GM23338 (cell line): ENCODE data around the gene MARK3. TPM values are rescaled to one million over a fixed set of nuclear protein-coding genes. Genes with fewer than 3 reads are reported as not detected.
A peak's percentile ranks its signal among the peaks of the same experiment; 100 is the strongest.

Experiments used
- ATAC-seq: fragments of 200-7000 bp; cut with Tn5 transposase; 3 replicates; pipeline ENCODE4 v1.9.1; 2020
- DNase-seq: peaks from one replicate; pipeline ENCODE4 v3.0.0-alpha.2; 2015; ENCODE audit warnings: low spot score
- H2AFZ ChIP-seq: fragments of 200-600 bp; sonication (generic); 2 replicates; pipeline ENCODE4 v1.8.0; 2016; ENCODE audit warnings: antibody characterized with exemption, mild to moderate bottlenecking, moderate library complexity
- H3F3A ChIP-seq: fragments of 200-600 bp; sonication (generic); replicated peaks from 2 replicates; pipeline ENCODE4 v1.8.0; 2017; ENCODE audit warnings: antibody characterized with exemption, mixed run types, low read depth
- H3K27ac ChIP-seq: fragments of 200-600 bp; sonication (generic); 2 replicates; pipeline ENCODE4 v1.6.1; 2016; ENCODE audit warnings: low read depth
- H3K27me3 ChIP-seq: fragments of 200-600 bp; sonication (generic); 2 replicates; pipeline ENCODE4 v1.8.0; 2016; ENCODE audit warnings: mild to moderate bottlenecking, mixed run types, moderate library complexity; ENCODE audit not compliant: insufficient read depth
- H3K36me3 ChIP-seq: fragments of 200-600 bp; sonication (generic); 2 replicates; pipeline ENCODE4 v1.8.0; 2016; ENCODE audit warnings: mild to moderate bottlenecking; ENCODE audit not compliant: insufficient read depth
- H3K4me1 ChIP-seq: fragments of 200-600 bp; sonication (generic); 2 replicates; pipeline ENCODE4 v1.8.0; 2016; ENCODE audit warnings: mild to moderate bottlenecking, moderate library complexity; ENCODE audit not compliant: insufficient read depth
- H3K4me2 ChIP-seq: fragments of 200-600 bp; sonication (generic); 2 replicates; pipeline ENCODE4 v1.7.1; 2017; ENCODE audit warnings: mixed run types
- H3K4me3 ChIP-seq: fragments of 200-600 bp; sonication (generic); 2 replicates; pipeline ENCODE4 v1.6.1; 2016; ENCODE audit warnings: mixed run types
- H3K79me2 ChIP-seq: fragments of 200-600 bp; sonication (generic); replicated peaks from 2 replicates; pipeline ENCODE4 v1.8.0; 2017; ENCODE audit warnings: mild to moderate bottlenecking; ENCODE audit not compliant: insufficient read depth
- H3K9me2 ChIP-seq: fragments of 200-600 bp; sonication (generic); 2 replicates; pipeline ENCODE4 v1.8.0; 2017; ENCODE audit not compliant: insufficient read depth
- H4K20me1 ChIP-seq: fragments of 200-600 bp; sonication (generic); replicated peaks from 2 replicates; pipeline ENCODE4 v1.8.0; 2017; ENCODE audit warnings: mild to moderate bottlenecking; ENCODE audit not compliant: insufficient read depth
- H3K27ac Mint-ChIP-seq: 2 replicates; pipeline ENCODE4 v1.8.0; 2020; ENCODE audit warnings: inconsistent platforms, mild to moderate bottlenecking, moderate library complexity, mixed read lengths
- H3K27me3 Mint-ChIP-seq: 3 replicates; pipeline ENCODE4 v1.8.0; 2022; ENCODE audit warnings: low read depth, mild to moderate bottlenecking, moderate library complexity, mixed read lengths, inconsistent platforms; ENCODE audit not compliant: insufficient read depth, poor library complexity
- H3K36me3 Mint-ChIP-seq: 3 replicates; pipeline ENCODE4 v1.8.0; 2021; ENCODE audit warnings: low read depth, mild to moderate bottlenecking, inconsistent platforms, moderate library complexity, mixed read lengths
- H3K4me1 Mint-ChIP-seq: 3 replicates; pipeline ENCODE4 v1.8.0; 2020; ENCODE audit warnings: mild to moderate bottlenecking, inconsistent platforms, mixed read lengths
- H3K4me3 Mint-ChIP-seq: 3 replicates; pipeline ENCODE4 v1.8.0; 2021; ENCODE audit warnings: moderate library complexity, mild to moderate bottlenecking, inconsistent platforms, mixed read lengths
- H3K9me3 Mint-ChIP-seq: 3 replicates; pipeline ENCODE4 v1.8.0; 2020; ENCODE audit warnings: moderate library complexity, mild to moderate bottlenecking, inconsistent platforms, mixed read lengths
- CREB1 ChIP-seq: fragments of 250-450 bp; sonication (Bioruptor Pico); IDR thresholded peaks from 2 replicates; pipeline ENCODE4 v1.5.0; 2020; ENCODE audit warnings: low read depth, mild to moderate bottlenecking, moderate library complexity
- STAT1 ChIP-seq: IDR thresholded peaks from one replicate; pipeline ENCODE4 v1.6.1; 2016; ENCODE audit warnings: antibody characterized with exemption; ENCODE audit not compliant: unreplicated experiment
- ZNF114 ChIP-seq: fragments of 250-450 bp; sonication (Bioruptor Pico); IDR thresholded peaks from 2 replicates; pipeline ENCODE4 v1.5.0; 2020; ENCODE audit warnings: mild to moderate bottlenecking, moderate library complexity
- ZNF331 ChIP-seq: fragments of 250-450 bp; sonication (Bioruptor Pico); IDR thresholded peaks from 2 replicates; pipeline ENCODE4 v1.5.0; 2020; ENCODE audit warnings: low read depth, mild to moderate bottlenecking, moderate library complexity
- polyA plus RNA-seq: library from polyadenylated mRNA; unstranded; fragments of >200 nt; fragmentation: Nextera tagmentation; extraction: Ambion mirVana; gene quantifications from 2 replicates; pipeline ENCODE4 v1.2.1, GENCODE V29; 2016
- total RNA-seq: library from RNA; depleted of rRNA; stranded (reverse); fragments of >200 nt; shearing (Covaris generic); gene quantifications from 2 replicates; pipeline ENCODE4 v1.2.3, GENCODE V29; 2014
- TF ChIP-seq, protein P1 (sequence below), 2 experiments: fragments of 200-600 bp in 1 of 2; sonication (generic) in 1 of 2; conservative IDR thresholded peaks; 2 replicates each; pipeline versions ENCODE4 v1.5.1 to v1.6.1; 2016 to 2017; ENCODE audit warnings: antibody characterized with exemption in 2 of 2, low read depth in 2 of 2, mild to moderate bottlenecking in 2 of 2, moderate library complexity in 1 of 2

The MARK3 gene
- total and polyA plus RNA-seq, 2 experiments from 2014 or later = 45.9 to 69.7 TPM

DNA sequence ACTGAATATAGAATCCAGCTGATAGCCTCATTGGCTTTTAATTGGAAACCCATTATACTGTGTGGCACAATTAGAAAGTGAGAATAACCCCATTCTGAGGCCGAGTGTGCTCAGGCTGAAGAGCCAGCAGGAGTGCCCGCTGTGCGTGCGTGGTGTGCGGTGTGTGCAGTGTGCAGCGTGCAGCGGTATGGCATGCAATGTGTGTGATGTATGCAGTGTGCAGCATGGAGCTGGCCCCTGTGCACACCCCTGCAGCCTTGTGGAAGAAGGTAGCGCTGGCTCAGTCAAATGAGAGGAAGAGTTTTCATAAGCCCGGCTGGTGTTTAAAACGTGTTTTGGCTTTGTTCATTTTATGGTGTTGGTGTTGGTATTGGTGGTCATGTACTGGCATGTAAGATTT, 114.5 kb downstream of the MARK3 start:
- TF ChIP-seq CREB1 (no peak), STAT1 (no peak)
- H3K27ac Mint-ChIP-seq = no peak overlapping the region; the same call in 1 of the 2 replicates
- H3K79me2 ChIP-seq = peaks cover 5% of the 10 kb centered on the region; the same call in 1 of the 2 replicates
- no peaks in the 10 kb centered on the region; the same call in 1 of the 2 replicates for H4K20me1 ChIP-seq
- no peak overlapping the region for H2AFZ ChIP-seq
- H3K4me3 Mint-ChIP-seq = no peak overlapping the region
- H3K9me2 ChIP-seq = no peaks in the 10 kb centered on the region
- H3F3A ChIP-seq = peaks cover 14% of the 10 kb centered on the region; the same call in 1 of the 2 replicates
- H3K27me3 Mint-ChIP-seq = peaks cover 3% of the 10 kb centered on the region
- no peak overlapping the region for H3K4me3 ChIP-seq
- no peaks in the 10 kb centered on the region for H3K4me1 ChIP-seq
- H3K4me2 ChIP-seq = no peak overlapping the region
- H3K36me3 Mint-ChIP-seq = peaks cover 43% of the 10 kb centered on the region
- peaks cover 4% of the 10 kb centered on the region; the same call in 2 of the 3 replicates for H3K4me1 Mint-ChIP-seq
- DNase-seq = no peak
- peak; percentile 14; the same call in 1 of the 3 replicates for ATAC-seq
- no peaks in the 10 kb centered on the region for H3K27me3 ChIP-seq
- H3K36me3 ChIP-seq = peaks cover 25% of the 10 kb centered on the region
- peak overlapping the region; percentile 48; the same call in 1 of the 2 replicates for H3K27ac ChIP-seq
- no peaks in the 10 kb centered on the region for H3K9me3 Mint-ChIP-seq

DNA sequence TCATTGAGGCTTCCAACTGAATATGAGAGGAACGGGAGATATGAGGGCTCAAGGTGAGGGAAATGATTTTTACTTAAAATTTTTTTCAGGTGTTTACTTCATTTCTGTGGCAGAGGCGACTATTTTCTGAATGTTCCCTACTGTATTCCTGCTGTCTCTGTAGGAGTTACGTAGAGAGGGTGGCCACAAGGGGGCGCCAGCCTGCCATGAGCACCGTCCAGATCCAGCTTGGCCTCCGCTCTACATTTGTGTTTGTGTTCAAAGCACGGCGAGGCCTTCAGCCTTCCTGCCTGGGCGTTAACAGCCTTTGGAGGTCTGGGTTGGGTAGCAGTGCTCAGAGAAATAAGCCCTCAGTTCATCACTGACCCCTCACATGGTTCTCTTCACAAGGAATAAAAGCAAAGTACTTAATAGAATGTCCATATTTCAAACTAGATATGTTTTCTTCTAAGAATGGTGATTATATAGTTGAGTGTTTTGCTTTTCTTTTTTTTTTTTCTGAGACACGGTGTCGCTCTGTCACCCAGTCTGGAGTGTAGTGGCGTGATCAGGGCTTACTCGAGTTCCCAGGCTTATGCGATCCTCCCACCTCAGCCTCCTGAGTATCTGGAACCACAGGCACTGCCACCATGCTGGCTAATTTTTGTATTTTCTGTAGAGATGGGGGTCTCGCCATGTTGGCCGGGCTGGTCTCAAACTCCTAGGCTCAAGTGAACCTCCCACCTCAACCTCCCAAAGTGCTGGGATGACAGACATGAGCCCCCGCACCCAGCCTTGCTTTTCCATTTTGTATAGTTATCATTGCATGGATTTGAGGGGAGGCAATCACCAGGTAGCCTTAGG, 115.2 kb downstream of the MARK3 start:
- H3K4me1 ChIP-seq = no peaks in the 10 kb centered on the region
- Mint-ChIP-seq H3K9me3 (no peaks in the 10 kb centered on the region), H3K27ac (no peak overlapping the region; the same call in 1 of the 2 replicates), H3K4me1 (peaks cover 4% of the 10 kb centered on the region; the same call in 2 of the 3 replicates), H3K36me3 (peaks cover 45% of the 10 kb centered on the region), H3K4me3 (no peak overlapping the region), H3K27me3 (peaks cover 3% of the 10 kb centered on the region)
- no peaks in the 10 kb centered on the region for H3K27me3 ChIP-seq
- no peaks in the 10 kb centered on the region for H3K9me2 ChIP-seq
- no peak overlapping the region for H3K4me3 ChIP-seq
- H3F3A ChIP-seq = peaks cover 14% of the 10 kb centered on the region; the same call in 1 of the 2 replicates
- 0 out of 2 replicates have a peak overlapping the region, but pooled peaks have one; percentile 3 for H3K27ac ChIP-seq
- DNase-seq (peak; percentile 95), ATAC-seq (peak; percentile 99)
- TF ChIP-seq STAT1 = no peak
- no peak for TF ChIP-seq ZNF114 (CRISPR knock-in tag)
- TF ChIP-seq, protein P1, sequence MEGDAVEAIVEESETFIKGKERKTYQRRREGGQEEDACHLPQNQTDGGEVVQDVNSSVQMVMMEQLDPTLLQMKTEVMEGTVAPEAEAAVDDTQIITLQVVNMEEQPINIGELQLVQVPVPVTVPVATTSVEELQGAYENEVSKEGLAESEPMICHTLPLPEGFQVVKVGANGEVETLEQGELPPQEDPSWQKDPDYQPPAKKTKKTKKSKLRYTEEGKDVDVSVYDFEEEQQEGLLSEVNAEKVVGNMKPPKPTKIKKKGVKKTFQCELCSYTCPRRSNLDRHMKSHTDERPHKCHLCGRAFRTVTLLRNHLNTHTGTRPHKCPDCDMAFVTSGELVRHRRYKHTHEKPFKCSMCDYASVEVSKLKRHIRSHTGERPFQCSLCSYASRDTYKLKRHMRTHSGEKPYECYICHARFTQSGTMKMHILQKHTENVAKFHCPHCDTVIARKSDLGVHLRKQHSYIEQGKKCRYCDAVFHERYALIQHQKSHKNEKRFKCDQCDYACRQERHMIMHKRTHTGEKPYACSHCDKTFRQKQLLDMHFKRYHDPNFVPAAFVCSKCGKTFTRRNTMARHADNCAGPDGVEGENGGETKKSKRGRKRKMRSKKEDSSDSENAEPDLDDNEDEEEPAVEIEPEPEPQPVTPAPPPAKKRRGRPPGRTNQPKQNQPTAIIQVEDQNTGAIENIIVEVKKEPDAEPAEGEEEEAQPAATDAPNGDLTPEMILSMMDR (conservative IDR thresholded peaks at IDR 0.05; ENCODE audit: low read depth in 2 of 2) = peak; percentile 95 to 98
- TF ChIP-seq CREB1 = no peak
- TF ChIP-seq ZNF331 (CRISPR knock-in tag) = no peak
- no peak overlapping the region for H2AFZ ChIP-seq
- no peak overlapping the region for H3K4me2 ChIP-seq
- H3K79me2 ChIP-seq = peaks cover 5% of the 10 kb centered on the region; the same call in 1 of the 2 replicates
- H4K20me1 ChIP-seq = no peaks in the 10 kb centered on the region; the same call in 1 of the 2 replicates
- H3K36me3 ChIP-seq = peaks cover 25% of the 10 kb centered on the region
